K562 (cell line): ENCODE measurements around the gene P3H4. TPM values are rescaled to one million over a fixed set of nuclear protein-coding genes. Genes with fewer than 3 reads are reported as not detected.

Experiments used
- polyA plus RNA-seq, 8 experiments: library from polyadenylated mRNA; depleted of rRNA in 4 of 8; stranded (reverse) in 5 of 8; unstranded in 3 of 8; fragments of >200 nt; fragmentation: Nextera tagmentation in 2 of 8; fragmentation: Illumina TruSeq in 1 of 8; extraction: Ambion mirVana in 2 of 8; extraction: Trizol in 1 of 8; gene quantifications; 2 replicates each; pipeline versions ENCODE4 v1.2.1 to v1.2.3, GENCODE V29; 2011 to 2014; ENCODE audit warnings: inconsistent platforms in 1 of 8, missing spikeins in 1 of 8
- total RNA-seq, 7 experiments: library from RNA; depleted of rRNA in 6 of 7; stranded (reverse); fragments of >200 nt in 6 of 7; fragmentation: Illumina TruSeq in 2 of 7; extraction: Trizol in 2 of 7; gene quantifications; 2 replicates each; pipeline versions ENCODE4 v1.2.1 to v1.2.3, GENCODE V29; 2011 to 2021; ENCODE audit warnings: low replicate concordance in 1 of 7
- TF ChIP-seq, protein P1 (sequence below): sonication (generic); formaldehyde crosslinking; IDR thresholded peaks from 2 replicates; pipeline ENCODE4 v1.8.1; 2023; ENCODE audit warnings: mild to moderate bottlenecking, missing genetic modification reagents, moderate library complexity
- TF ChIP-seq, protein P2 (sequence below): sonication (generic); formaldehyde crosslinking; IDR thresholded peaks from 2 replicates; pipeline ENCODE4 v1.8.0; 2023; ENCODE audit warnings: missing genetic modification reagents, mild to moderate bottlenecking, borderline replicate concordance

P3H4 gene
- total and polyA plus RNA-seq, 9 of the 15 experiments (the other 6 are each of a cell fraction or from before 2014, with no cell fraction given), result 0.10 to 3.7 (median 1.0) TPM

GRCh38 chr17:41813152-41813680, 1.5 kb upstream of the P3H4 start (continued):
- TF ChIP-seq, protein P1, sequence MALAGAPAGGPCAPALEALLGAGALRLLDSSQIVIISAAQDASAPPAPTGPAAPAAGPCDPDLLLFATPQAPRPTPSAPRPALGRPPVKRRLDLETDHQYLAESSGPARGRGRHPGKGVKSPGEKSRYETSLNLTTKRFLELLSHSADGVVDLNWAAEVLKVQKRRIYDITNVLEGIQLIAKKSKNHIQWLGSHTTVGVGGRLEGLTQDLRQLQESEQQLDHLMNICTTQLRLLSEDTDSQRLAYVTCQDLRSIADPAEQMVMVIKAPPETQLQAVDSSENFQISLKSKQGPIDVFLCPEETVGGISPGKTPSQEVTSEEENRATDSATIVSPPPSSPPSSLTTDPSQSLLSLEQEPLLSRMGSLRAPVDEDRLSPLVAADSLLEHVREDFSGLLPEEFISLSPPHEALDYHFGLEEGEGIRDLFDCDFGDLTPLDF (CRISPR knock-in tag), result no peak
- TF ChIP-seq, protein P2, sequence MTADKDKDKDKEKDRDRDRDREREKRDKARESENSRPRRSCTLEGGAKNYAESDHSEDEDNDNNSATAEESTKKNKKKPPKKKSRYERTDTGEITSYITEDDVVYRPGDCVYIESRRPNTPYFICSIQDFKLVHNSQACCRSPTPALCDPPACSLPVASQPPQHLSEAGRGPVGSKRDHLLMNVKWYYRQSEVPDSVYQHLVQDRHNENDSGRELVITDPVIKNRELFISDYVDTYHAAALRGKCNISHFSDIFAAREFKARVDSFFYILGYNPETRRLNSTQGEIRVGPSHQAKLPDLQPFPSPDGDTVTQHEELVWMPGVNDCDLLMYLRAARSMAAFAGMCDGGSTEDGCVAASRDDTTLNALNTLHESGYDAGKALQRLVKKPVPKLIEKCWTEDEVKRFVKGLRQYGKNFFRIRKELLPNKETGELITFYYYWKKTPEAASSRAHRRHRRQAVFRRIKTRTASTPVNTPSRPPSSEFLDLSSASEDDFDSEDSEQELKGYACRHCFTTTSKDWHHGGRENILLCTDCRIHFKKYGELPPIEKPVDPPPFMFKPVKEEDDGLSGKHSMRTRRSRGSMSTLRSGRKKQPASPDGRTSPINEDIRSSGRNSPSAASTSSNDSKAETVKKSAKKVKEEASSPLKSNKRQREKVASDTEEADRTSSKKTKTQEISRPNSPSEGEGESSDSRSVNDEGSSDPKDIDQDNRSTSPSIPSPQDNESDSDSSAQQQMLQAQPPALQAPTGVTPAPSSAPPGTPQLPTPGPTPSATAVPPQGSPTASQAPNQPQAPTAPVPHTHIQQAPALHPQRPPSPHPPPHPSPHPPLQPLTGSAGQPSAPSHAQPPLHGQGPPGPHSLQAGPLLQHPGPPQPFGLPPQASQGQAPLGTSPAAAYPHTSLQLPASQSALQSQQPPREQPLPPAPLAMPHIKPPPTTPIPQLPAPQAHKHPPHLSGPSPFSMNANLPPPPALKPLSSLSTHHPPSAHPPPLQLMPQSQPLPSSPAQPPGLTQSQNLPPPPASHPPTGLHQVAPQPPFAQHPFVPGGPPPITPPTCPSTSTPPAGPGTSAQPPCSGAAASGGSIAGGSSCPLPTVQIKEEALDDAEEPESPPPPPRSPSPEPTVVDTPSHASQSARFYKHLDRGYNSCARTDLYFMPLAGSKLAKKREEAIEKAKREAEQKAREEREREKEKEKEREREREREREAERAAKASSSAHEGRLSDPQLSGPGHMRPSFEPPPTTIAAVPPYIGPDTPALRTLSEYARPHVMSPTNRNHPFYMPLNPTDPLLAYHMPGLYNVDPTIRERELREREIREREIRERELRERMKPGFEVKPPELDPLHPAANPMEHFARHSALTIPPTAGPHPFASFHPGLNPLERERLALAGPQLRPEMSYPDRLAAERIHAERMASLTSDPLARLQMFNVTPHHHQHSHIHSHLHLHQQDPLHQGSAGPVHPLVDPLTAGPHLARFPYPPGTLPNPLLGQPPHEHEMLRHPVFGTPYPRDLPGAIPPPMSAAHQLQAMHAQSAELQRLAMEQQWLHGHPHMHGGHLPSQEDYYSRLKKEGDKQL, result no peak
